ENCODE data around the gene HBEGF.

HBEGF gene

DNA sequence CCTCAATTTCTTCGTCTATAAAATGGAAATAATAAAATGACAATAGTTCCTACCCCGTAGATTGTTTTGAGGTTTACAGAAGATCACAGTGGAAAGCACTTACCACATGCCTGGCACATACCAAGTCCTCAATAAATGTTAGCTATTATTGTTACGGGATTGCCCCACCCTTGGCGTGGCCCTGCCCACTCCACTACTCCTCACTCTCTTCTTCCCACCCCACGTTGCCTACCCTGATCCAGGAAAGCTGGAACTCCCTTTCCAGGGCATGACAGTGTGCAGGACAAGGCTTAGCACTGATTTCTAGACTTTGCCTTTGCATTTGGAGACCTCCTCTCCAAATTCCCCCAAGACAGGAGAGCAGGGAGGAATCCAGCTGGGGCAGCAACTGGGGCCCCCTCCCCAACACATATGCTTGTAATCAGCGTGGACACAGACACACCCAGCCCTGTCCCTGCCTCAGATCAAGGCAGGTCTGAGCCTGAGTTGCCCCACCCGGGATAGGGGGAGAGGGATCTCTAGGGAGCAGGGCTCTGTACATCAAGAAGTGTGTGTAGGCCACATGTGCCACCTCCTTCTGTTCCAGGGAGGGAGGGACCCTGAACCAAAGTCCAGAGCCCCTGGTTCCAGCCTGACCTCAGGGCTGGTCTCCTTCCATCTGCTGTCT lies 20.3 kb upstream of the HBEGF start:
- H3K4me1 Mint-ChIP-seq (ENCODE audit: low read depth in 2 of 2) = peaks cover 4 to 6% of the 10 kb centered on the region in 2 donors
- H3K27me3 Mint-ChIP-seq = no peaks in the 10 kb centered on the region
- no peak for ATAC-seq (replicated peaks)
- no peaks in the 10 kb centered on the region for H3K36me3 Mint-ChIP-seq (ENCODE audit: insufficient read depth)
- no peak for DNase-seq
- no peak overlapping the region for H3K4me3 Mint-ChIP-seq
- H3K27ac Mint-ChIP-seq = no peak overlapping the region
- H3K9me3 Mint-ChIP-seq = no peaks in the 10 kb centered on the region

DNA sequence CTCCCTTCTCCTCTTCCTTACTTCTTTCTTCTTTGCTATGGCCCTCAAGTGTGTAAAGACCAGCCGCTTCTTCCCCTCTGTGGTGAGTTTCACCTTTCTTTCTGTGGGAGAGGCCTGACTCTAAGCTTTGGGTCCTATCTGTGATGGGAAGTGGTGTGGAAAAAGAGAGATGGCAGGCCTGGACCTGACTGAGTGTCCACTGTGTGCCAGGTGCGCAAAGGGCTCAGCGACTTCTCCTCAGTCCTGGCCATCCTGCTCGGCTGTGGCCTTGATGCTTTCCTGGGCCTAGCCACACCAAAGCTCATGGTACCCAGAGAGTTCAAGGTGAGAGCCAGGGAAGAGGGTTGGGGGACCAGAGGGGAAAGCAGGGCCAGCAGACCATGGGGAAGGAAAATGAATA lies 19.5 kb upstream of the HBEGF start:
- peaks cover 4 to 6% of the 10 kb centered on the region in 2 donors for H3K4me1 Mint-ChIP-seq (ENCODE audit: low read depth in 2 of 2)
- no peaks in the 10 kb centered on the region for H3K9me3 Mint-ChIP-seq
- no peak overlapping the region for H3K27ac Mint-ChIP-seq
- H3K27me3 Mint-ChIP-seq = no peaks in the 10 kb centered on the region
- DNase-seq (no peak), ATAC-seq (replicated peaks) (no peak)
- no peak overlapping the region for H3K4me3 Mint-ChIP-seq
- H3K36me3 Mint-ChIP-seq (ENCODE audit: insufficient read depth) = no peaks in the 10 kb centered on the region

DNA sequence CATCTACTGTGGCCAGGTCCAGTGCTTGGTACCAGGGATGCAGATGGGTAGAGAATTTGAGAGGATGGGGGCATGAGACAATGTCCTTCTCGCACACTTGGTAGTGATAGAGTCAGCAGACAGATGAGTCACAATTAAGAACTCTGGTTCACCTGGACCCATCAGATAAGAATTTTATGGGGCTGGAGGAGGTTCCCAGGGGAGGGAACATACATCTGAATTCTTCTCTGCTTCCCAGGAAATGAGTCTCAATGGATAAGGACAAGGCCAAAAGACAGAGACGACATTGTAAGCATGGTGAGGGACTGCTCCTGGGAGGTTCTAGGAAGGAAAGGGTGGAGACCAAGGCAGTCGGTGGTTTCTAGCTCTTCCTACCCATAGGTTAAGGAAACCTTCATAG lies 18.9 kb upstream of the HBEGF start:
- ATAC-seq (replicated peaks) = no peak
- Mint-ChIP-seq H3K9me3 (no peaks in the 10 kb centered on the region), H3K27ac (no peak overlapping the region), H3K4me1 (ENCODE audit: low read depth in 2 of 2) (peaks cover 4 to 6% of the 10 kb centered on the region in 2 donors), H3K36me3 (ENCODE audit: insufficient read depth) (no peaks in the 10 kb centered on the region), H3K27me3 (no peaks in the 10 kb centered on the region), H3K4me3 (no peak overlapping the region)
- DNase-seq = no peak

DNA sequence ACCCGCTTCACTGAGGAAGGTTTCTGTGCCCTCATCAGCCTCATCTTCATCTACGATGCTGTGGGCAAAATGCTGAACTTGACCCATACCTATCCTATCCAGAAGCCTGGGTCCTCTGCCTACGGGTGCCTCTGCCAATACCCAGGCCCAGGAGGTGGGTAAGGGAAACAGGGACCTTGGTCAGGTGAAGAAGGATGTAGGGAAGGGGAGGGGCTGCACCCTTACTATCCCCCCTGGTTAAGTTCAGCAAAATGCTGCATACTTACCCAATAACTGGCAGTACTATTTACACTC lies 18.0 kb upstream of the HBEGF start:
- Mint-ChIP-seq H3K4me1 (ENCODE audit: low read depth in 2 of 2) (peaks cover 4 to 6% of the 10 kb centered on the region in 2 donors), H3K36me3 (ENCODE audit: insufficient read depth) (no peaks in the 10 kb centered on the region), H3K9me3 (no peaks in the 10 kb centered on the region), H3K27me3 (no peaks in the 10 kb centered on the region), H3K4me3 (no peak overlapping the region), H3K27ac (no peak overlapping the region)
- no peak for ATAC-seq (replicated peaks)
- DNase-seq = no peak

DNA sequence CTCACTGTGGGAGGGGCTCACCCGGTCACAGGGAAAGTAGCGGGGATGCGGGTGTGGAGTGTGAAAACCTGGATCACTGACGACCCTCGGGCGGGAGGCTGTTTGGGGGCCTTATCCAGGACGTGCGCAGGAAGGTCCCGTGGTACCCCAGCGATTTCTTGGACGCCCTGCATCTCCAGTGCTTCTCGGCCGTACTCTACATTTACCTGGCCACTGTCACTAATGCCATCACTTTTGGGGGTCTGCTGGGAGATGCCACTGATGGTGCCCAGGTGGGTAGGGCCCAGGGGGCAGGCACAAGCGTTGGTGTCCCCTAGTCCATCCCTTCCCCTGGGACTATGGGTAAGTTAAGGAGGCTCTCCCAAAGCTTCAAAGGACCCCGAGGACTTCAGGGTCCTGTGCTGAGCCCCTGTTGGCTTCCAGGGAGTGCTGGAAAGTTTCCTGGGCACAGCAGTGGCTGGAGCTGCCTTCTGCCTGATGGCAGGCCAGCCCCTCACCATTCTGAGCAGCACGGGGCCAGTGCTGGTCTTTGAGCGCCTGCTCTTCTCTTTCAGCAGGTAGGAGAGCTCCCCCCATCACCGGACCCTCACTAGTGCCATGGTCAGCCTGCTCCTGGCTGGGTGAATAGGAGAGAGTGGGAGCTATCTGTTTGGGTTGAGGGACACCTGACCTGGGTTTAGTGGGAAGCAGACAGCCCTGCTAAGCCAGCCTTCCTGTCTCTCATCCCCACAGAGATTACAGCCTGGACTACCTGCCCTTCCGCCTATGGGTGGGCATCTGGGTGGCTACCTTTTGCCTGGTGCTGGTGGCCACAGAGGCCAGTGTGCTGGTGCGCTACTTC lies 17.4 kb upstream of the HBEGF start:
- peak overlapping the region; percentile 75 to 77 for H3K4me3 Mint-ChIP-seq
- peaks cover 4 to 6% of the 10 kb centered on the region in 2 donors for H3K4me1 Mint-ChIP-seq (ENCODE audit: low read depth in 2 of 2)
- no peaks in the 10 kb centered on the region for H3K36me3 Mint-ChIP-seq (ENCODE audit: insufficient read depth)
- no peaks in the 10 kb centered on the region for H3K27me3 Mint-ChIP-seq
- no peaks in the 10 kb centered on the region for H3K9me3 Mint-ChIP-seq
- no peak for ATAC-seq (replicated peaks)
- no peak for DNase-seq
- H3K27ac Mint-ChIP-seq = peak overlapping the region in 1 of 2 donors; percentile 77

DNA sequence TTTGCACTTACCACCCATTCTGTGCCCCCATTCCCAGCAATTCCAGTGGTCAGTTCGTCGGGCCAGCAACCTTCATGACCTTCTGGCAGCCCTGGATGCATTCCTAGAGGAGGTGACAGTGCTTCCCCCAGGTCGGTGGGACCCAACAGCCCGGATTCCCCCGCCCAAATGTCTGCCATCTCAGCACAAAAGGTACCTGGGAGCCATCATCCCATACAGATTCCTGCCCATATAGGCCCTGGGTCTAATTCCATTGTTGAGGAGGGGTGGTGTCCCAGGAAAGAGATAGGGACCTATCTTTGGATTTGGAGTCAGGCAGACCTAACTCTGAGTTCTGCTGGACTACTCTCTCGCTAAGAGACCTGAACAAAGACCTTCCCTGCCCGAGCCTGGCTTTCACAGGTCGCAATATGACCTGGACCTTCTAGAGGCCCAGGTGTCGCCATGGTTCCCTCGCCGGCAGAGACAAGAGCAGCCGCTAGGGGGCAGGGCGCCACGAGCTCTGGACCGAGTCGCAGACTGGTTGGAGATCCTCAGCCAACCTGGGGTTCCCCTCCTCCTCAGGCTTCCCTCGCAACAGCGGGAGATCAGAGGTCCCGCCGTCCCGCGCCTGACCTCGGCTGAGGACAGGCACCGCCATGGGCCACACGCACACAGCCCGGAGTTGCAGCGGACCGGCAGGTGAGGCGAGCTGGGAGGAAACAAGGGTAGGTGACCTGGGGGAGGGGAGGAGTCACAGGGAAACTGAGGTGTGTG lies 16.6 kb upstream of the HBEGF start:
- ATAC-seq (replicated peaks) (peak; percentile 99), DNase-seq (peak; percentile 80 to 84 (median 80))
- Mint-ChIP-seq H3K9me3 (no peaks in the 10 kb centered on the region), H3K4me1 (ENCODE audit: low read depth in 2 of 2) (peaks cover 4 to 6% of the 10 kb centered on the region in 2 donors), H3K36me3 (ENCODE audit: insufficient read depth) (no peaks in the 10 kb centered on the region), H3K27ac (peak overlapping the region in 1 of 2 donors; percentile 77), H3K4me3 (peak overlapping the region; percentile 75 to 77), H3K27me3 (peaks cover 0 to 2% of the 10 kb centered on the region in 2 donors)

DNA sequence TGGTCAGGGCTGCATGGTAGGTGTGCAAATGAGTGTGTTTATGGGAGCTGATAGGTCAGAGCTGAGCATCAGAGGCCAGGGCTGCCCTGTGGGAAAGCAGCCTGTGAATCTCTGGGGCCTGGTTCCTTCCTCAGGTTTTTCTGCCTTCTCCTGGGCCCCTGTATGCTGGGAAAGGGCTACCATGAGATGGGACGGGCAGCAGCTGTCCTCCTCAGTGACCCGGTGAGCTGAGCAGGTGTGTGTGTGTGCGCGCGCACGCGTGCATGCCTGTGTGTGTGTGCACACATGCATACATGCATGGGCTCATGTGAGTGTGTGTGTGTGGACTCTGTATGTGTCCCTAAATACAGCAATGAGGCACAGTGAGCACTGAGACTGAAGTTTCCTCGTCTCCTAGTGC lies 15.9 kb upstream of the HBEGF start:
- DNase-seq (no peak), ATAC-seq (replicated peaks) (no peak)
- Mint-ChIP-seq H3K4me1 (ENCODE audit: low read depth in 2 of 2) (peaks cover 11 to 12% of the 10 kb centered on the region in 2 donors), H3K36me3 (ENCODE audit: insufficient read depth) (no peaks in the 10 kb centered on the region), H3K27me3 (peaks cover 5 to 9% of the 10 kb centered on the region in 2 donors), H3K9me3 (no peaks in the 10 kb centered on the region), H3K27ac (no peak overlapping the region), H3K4me3 (no peak overlapping the region)

DNA sequence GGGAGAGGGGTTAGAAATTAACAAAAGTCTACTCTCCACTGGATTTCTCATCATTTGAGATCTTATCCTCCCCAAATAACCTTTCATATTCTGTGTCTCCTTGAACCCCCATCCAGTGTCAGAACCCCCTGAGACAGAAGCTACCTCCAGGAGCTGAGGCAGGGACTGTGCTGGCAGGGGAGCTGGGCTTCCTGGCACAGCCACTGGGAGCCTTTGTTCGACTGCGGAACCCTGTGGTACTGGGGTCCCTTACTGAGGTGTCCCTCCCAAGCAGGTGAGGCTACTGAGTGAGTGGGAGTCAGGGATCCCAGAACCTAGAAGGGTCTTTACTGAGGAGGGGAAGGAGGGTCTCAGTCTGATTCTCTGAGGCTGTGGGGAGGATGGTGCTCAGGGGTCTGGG lies 15.5 kb upstream of the HBEGF start:
- DNase-seq (no peak), ATAC-seq (replicated peaks) (no peak)
- H3K27me3 Mint-ChIP-seq = peaks cover 5 to 9% of the 10 kb centered on the region in 2 donors
- no peaks in the 10 kb centered on the region for H3K9me3 Mint-ChIP-seq
- H3K27ac Mint-ChIP-seq = no peak overlapping the region
- peaks cover 12 to 13% of the 10 kb centered on the region in 2 donors for H3K4me1 Mint-ChIP-seq (ENCODE audit: low read depth in 2 of 2)
- no peak overlapping the region for H3K4me3 Mint-ChIP-seq
- H3K36me3 Mint-ChIP-seq (ENCODE audit: insufficient read depth) = no peaks in the 10 kb centered on the region

DNA sequence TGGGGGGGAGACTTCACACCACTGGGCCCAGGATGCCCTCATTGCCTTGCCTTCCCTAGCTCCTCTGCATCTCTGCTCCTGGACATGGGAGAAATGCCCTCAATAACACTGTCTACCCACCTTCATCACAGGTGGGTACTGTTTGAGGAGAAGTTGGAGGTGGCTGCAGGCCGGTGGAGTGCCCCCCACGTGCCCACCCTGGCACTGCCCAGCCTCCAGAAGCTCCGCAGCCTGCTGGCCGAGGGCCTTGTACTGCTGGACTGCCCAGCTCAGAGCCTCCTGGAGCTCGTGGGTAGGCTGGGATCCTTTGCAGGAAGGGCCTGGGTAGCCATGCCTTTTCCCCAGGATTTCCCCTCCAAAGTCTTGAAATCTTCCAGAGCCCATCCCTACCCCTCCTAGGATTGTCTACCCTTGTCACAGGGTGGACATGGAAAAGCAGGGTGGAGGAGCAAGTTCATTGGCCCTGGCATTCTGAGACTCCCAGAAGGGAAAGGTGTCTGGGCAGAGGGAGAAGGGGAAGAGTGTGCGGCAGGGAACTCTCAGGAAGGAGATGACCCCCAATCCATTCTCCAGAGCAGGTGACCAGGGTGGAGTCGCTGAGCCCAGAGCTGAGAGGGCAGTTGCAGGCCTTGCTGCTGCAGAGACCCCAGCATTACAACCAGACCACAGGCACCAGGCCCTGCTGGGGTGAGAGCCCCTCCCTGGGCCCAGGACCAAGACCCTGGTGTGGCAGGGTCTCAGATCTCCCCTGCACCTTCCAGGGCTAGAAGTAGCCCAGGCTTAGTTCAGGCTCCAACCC lies 14.5 kb upstream of the HBEGF start:
- no peak overlapping the region for H3K4me3 Mint-ChIP-seq
- no peaks in the 10 kb centered on the region for H3K36me3 Mint-ChIP-seq (ENCODE audit: insufficient read depth)
- peaks cover 5 to 9% of the 10 kb centered on the region in 2 donors for H3K27me3 Mint-ChIP-seq
- H3K9me3 Mint-ChIP-seq = no peaks in the 10 kb centered on the region
- no peak for DNase-seq
- peaks cover 12 to 13% of the 10 kb centered on the region in 2 donors for H3K4me1 Mint-ChIP-seq (ENCODE audit: low read depth in 2 of 2)
- no peak for ATAC-seq (replicated peaks)
- H3K27ac Mint-ChIP-seq = no peak overlapping the region

DNA sequence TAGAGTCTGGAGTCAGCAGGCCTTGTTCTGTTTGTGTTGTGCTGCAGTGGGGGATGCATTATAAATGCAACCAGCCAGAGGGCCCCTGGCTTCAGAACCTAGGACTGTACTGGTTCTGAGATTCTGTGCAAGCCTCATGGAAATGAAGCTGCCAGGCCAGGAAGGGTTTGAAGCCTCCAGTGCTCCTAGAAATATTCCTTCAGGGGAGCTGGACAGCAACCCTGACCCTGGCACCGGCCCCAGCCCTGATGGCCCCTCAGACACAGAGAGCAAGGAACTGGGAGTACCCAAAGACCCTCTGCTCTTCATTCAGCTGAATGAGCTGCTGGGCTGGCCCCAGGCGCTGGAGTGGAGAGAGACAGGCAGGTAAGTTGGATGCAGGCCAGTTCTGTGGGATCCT lies 13.7 kb upstream of the HBEGF start, which contains the start of gene SLC4A9:
SLC4A9 (plus strand) TSS at position 94 of the 400 bp plus-strand sequence; CDS start at position 137, 43 bp downstream.
- DNase-seq (no peak), ATAC-seq (replicated peaks) (no peak)
- no peaks in the 10 kb centered on the region for H3K9me3 Mint-ChIP-seq
- no peak within 1 kb of the TSS for H3K27ac Mint-ChIP-seq
- H3K4me1 Mint-ChIP-seq (ENCODE audit: low read depth in 2 of 2) = peaks cover 12 to 13% of the 10 kb centered on the region in 2 donors
- H3K36me3 Mint-ChIP-seq (ENCODE audit: insufficient read depth) = no peaks in the 10 kb centered on the region
- peaks cover 5 to 9% of the 10 kb centered on the region in 2 donors for H3K27me3 Mint-ChIP-seq
- no peak within 1 kb of the TSS for H3K4me3 Mint-ChIP-seq

DNA sequence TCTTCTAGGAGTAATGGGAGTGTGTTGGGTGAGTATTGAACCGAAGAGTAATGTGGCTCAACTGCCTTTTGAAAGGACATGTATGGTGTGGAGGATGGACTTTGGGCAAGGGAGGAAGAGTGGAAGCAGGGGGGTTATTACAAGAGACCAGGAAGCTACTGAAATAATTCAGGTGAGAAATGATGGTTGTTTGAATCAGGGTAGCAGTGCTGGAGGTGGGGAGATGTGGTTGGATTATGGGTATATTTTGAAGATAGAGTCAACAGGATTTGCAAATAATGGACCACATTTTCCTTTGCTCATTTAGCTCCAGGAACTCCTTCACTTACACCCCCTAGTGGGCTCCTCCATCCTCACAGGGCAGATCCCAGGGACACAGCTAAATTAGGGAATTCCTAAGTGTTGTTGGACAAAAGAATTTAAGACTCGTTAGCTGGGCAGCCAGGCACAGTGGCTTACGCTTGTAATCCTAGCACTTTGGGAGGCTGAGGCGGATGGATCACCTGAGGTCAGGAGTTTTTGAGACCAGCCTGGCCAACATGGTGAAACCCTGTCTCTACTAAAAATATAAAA lies 12.4 kb upstream of the HBEGF start:
- H3K27ac Mint-ChIP-seq = no peak overlapping the region
- peaks cover 5 to 18% of the 10 kb centered on the region in 2 donors for H3K27me3 Mint-ChIP-seq
- H3K4me1 Mint-ChIP-seq (ENCODE audit: low read depth in 2 of 2) = peaks cover 12 to 13% of the 10 kb centered on the region in 2 donors
- ATAC-seq (replicated peaks) (no peak), DNase-seq (no peak)
- no peak overlapping the region for H3K4me3 Mint-ChIP-seq
- H3K9me3 Mint-ChIP-seq = no peaks in the 10 kb centered on the region
- H3K36me3 Mint-ChIP-seq (ENCODE audit: insufficient read depth) = no peaks in the 10 kb centered on the region

DNA sequence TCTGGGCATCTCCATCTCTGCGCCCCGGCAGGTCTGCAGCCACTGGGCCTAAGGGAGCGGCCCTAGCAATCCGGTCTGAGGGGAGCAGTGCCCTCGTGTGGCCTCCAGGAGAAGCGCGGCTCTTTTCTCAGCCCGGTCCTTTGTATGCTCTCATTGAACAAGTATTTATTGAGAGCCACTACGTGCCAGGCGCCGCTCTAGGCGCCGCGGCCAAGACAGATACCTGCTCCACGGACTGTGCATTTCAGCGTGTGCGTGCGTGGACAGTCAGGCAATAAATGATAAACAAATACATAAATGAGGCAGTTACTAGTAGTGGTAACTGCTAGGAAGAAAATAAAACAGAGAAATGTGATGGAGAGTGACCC lies 11.3 kb upstream of the HBEGF start:
- Mint-ChIP-seq H3K36me3 (ENCODE audit: insufficient read depth) (no peaks in the 10 kb centered on the region), H3K27me3 (peaks cover 5 to 18% of the 10 kb centered on the region in 2 donors), H3K4me3 (peak overlapping the region; percentile 63 to 68), H3K4me1 (ENCODE audit: low read depth in 2 of 2) (peaks cover 6 to 8% of the 10 kb centered on the region in 2 donors), H3K27ac (no peak overlapping the region), H3K9me3 (no peaks in the 10 kb centered on the region)
- DNase-seq (peak; percentile 70 to 76 (median 73)), ATAC-seq (replicated peaks) (peak; percentile 99)

All from effector memory CD8-positive, alpha-beta T cell (primary cell).